Right ventricle myocardium inferior (tissue), 1 donor: Measurements from ENCODE around the gene ATF1. TPM values are rescaled to one million over a fixed set of nuclear protein-coding genes. Genes with fewer than 3 reads are reported as not detected.
"Not testable (repeated sequence)": the region's sequence is repeated elsewhere in the genome, so short reads cannot be mapped to it uniquely, and the experiment has no call there.

ENCODE experiments used
- ATAC-seq: fragments of 200-7000 bp; cut with Tn5 transposase; one replicate; pipeline ENCODE4 v1.9.1; 2020; ENCODE audit warnings: mild to moderate bottlenecking, moderate library complexity
- DNase-seq: peaks from one replicate; pipeline ENCODE4 v3.0.0; 2021; ENCODE audit errors: missing footprints
- intact Hi-C: fragments of 100-400 bp; cut with DNase I; formaldehyde crosslinking; loops from one replicate; pipeline ENCODE4 v1.11.0; 2022
- total RNA-seq: library from RNA; stranded (reverse); fragmentation: NEBNext Ultra II Directional; extraction: Animal tissue kit (Norgen Biotek cat#: 25700); gene quantifications from one replicate; pipeline ENCODE4 v1.2.1, GENCODE V29; 2021
- donor health status: DM: no; HTN: yes; CAD: no; lungs with severe emphysema.

ATF1 gene
- total RNA-seq, 1 donor from 2014 or later: 29.2 TPM

GRCh38 chr12:50749459-50749882, 14.4 kb upstream of the ATF1 start:
- intact Hi-C loops: no loop called here
- ATAC-seq (no peak), DNase-seq (no peak)

GRCh38 chr12:50750366-50750765, 13.5 kb upstream of the ATF1 start:
- intact Hi-C loops: no loop called here
- DNase-seq: no peak

GRCh38 chr12:50751948-50752721, 11.8 kb upstream of the ATF1 start:
- intact Hi-C loops: no loop called here
- DNase-seq (no peak), ATAC-seq (peak; percentile 45)

More at GRCh38 chr12:50750366-50750765, 13.5 kb upstream of the ATF1 start:
- no peak for ATAC-seq

- ATAC-seq: no peak
- intact Hi-C loops: no loop called here
- DNase-seq: no peak
These were observed 10.6 kb upstream of the ATF1 start for GRCh38 chr12:50753232-50753769.

- peak; percentile 78 for ATAC-seq
- intact Hi-C loops: loop anchor here (2.0 to 5.0 kb wide), 2 partner anchors 160 to 223 kb away; a partner anchor contains a TSS
- peak; percentile 82 for DNase-seq
These were observed 589 bp downstream of the ATF1 start for GRCh38 chr12:50764286-50765094.

- no peak for DNase-seq
- ATAC-seq: no peak
- intact Hi-C loops: loop anchor here (2.0 to 5.0 kb wide), 2 partner anchors 159 to 222 kb away; a partner anchor contains a TSS
These were observed 1.4 kb downstream of the ATF1 start for GRCh38 chr12:50765095-50765911.

- intact Hi-C loops: loop anchor here (5.0 kb wide), 1 partner anchor 219 kb away; no protein-coding TSS in a partner anchor
- ATAC-seq (no peak), DNase-seq (no peak)
These were observed 4.5 kb downstream of the ATF1 start for GRCh38 chr12:50768391-50768790.

GRCh38 chr12:50768813-50769212, 4.9 kb downstream of the ATF1 start:
- DNase-seq, ATAC-seq: not testable (repeated sequence)
- intact Hi-C loops: loop anchor here (5.0 kb wide), 1 partner anchor 218 kb away; no protein-coding TSS in a partner anchor

GRCh38 chr12:50771409-50771808, 7.5 kb downstream of the ATF1 start:
- intact Hi-C loops: no loop called here
- ATAC-seq (no peak), DNase-seq (no peak)

GRCh38 chr12:50772470-50772869, 8.6 kb downstream of the ATF1 start:
- intact Hi-C loops: no loop called here
- no peak for ATAC-seq
- DNase-seq: no peak

GRCh38 chr12:50772877-50773276, 9.0 kb downstream of the ATF1 start:
- intact Hi-C loops: no loop called here
- DNase-seq (no peak), ATAC-seq (no peak)

- ATAC-seq (no peak), DNase-seq (no peak)
- intact Hi-C loops: no loop called here
These were observed 11.3 kb downstream of the ATF1 start for GRCh38 chr12:50775251-50775650.

GRCh38 chr12:50776749-50777728, 13.1 kb downstream of the ATF1 start:
- intact Hi-C loops: no loop called here
- ATAC-seq (no peak), DNase-seq (no peak)

GRCh38 chr12:50778663-50779590, 15.0 kb downstream of the ATF1 start:
- intact Hi-C loops: no loop called here
- no peak for DNase-seq
- ATAC-seq: no peak

- ATAC-seq (no peak), DNase-seq (no peak)
- intact Hi-C loops: no loop called here
These were observed 16.1 kb downstream of the ATF1 start for GRCh38 chr12:50780013-50780412.

GRCh38 chr12:50784501-50784900, 20.6 kb downstream of the ATF1 start:
- intact Hi-C loops: no loop called here
- ATAC-seq: no peak

More at GRCh38 chr12:50784501-50784900, 20.6 kb downstream of the ATF1 start:
- DNase-seq: no peak
